GM18505 (cell line): Measurements from ENCODE around the gene LPA.
"Not testable (repeated sequence)": the region's sequence is repeated elsewhere in the genome, so short reads cannot be mapped to it uniquely, and the experiment has no call there.

Experiments used
- ATAC-seq: cut with Tn5 transposase; IDR thresholded peaks from one replicate; pipeline ENCODE4 v1.9.1; 2021; ENCODE audit not compliant: unreplicated experiment
- POLR2A ChIP-seq: IDR thresholded peaks from 4 replicates; pipeline ENCODE4 v1.6.1; 2011; ENCODE audit warnings: borderline replicate concordance; ENCODE audit not compliant: insufficient read depth, insufficient read length; ENCODE audit errors: extremely low read depth

The LPA gene

GRCh38 chr6:160583794-160584193 lies 80.3 kb downstream of the LPA start:
- ATAC-seq: no peak
- TF ChIP-seq POLR2A: no peak

GRCh38 chr6:160581406-160581805 lies 82.7 kb downstream of the LPA start:
- no peak for TF ChIP-seq POLR2A
- no peak for ATAC-seq

- ATAC-seq: not testable (repeated sequence)
Observed at GRCh38 chr6:160578515-160578914, 85.6 kb downstream of the LPA start.

- TF ChIP-seq POLR2A: no peak
- no peak for ATAC-seq
Observed at GRCh38 chr6:160573943-160574342, 90.1 kb downstream of the LPA start.

GRCh38 chr6:160571201-160571600 lies 92.9 kb downstream of the LPA start:
- ATAC-seq: not testable (repeated sequence)

GRCh38 chr6:160544802-160545201 lies 119.3 kb downstream of the LPA start:
- no peak for TF ChIP-seq POLR2A
- no peak for ATAC-seq

GRCh38 chr6:160535270-160535669 lies 128.8 kb downstream of the LPA start:
- ATAC-seq: no peak
- no peak for TF ChIP-seq POLR2A

- no peak for TF ChIP-seq POLR2A
Observed at GRCh38 chr6:160534050-160534696, 129.9 kb downstream of the LPA start.

GRCh38 chr6:160532315-160532714 lies 131.8 kb downstream of the LPA start:
- no peak for TF ChIP-seq POLR2A
- ATAC-seq: no peak

More at GRCh38 chr6:160534050-160534696, 129.9 kb downstream of the LPA start:
- peak; percentile 85 for ATAC-seq

GRCh38 chr6:160531826-160532225 lies 132.2 kb downstream of the LPA start:
- TF ChIP-seq POLR2A: no peak
- ATAC-seq: no peak

- not testable (repeated sequence) for ATAC-seq
Observed at GRCh38 chr6:160529524-160529923, 134.6 kb downstream of the LPA start.

- no peak for TF ChIP-seq POLR2A
- ATAC-seq: peak; percentile 34
Observed at GRCh38 chr6:160523223-160523622, 140.9 kb downstream of the LPA start.

GRCh38 chr6:160520043-160520904 lies 143.8 kb downstream of the LPA start:
- TF ChIP-seq POLR2A: no peak

GRCh38 chr6:160519603-160520042 lies 144.5 kb downstream of the LPA start:
- peak; percentile 77 for ATAC-seq
- TF ChIP-seq POLR2A: no peak

More at GRCh38 chr6:160520043-160520904, 143.8 kb downstream of the LPA start:
- peak; percentile 67 for ATAC-seq

- no peak for ATAC-seq
- TF ChIP-seq POLR2A: no peak
Observed at GRCh38 chr6:160519133-160519532, 144.9 kb downstream of the LPA start.

- no peak for ATAC-seq
Observed at GRCh38 chr6:160513836-160514235, 150.2 kb downstream of the LPA start.

More at GRCh38 chr6:160513836-160514235, 150.2 kb downstream of the LPA start:
- TF ChIP-seq POLR2A: no peak
